HG02840 (cell line): Measurements from ENCODE around the gene SLC66A1.

Experiments used
- ATAC-seq: cut with Tn5 transposase; IDR thresholded peaks from one replicate; pipeline ENCODE4 v1.9.1; 2021; ENCODE audit warnings: mild to moderate bottlenecking, moderate library complexity, moderate number of reproducible peaks; ENCODE audit not compliant: unreplicated experiment, low FRiP score

SLC66A1 gene

GRCh38 chr1:19323987-19324664, 12.0 kb downstream of the SLC66A1 start:
- ATAC-seq: no peak

- no peak for ATAC-seq
These were observed 12.5 kb downstream of the SLC66A1 start for GRCh38 chr1:19324665-19324990.

DNA sequence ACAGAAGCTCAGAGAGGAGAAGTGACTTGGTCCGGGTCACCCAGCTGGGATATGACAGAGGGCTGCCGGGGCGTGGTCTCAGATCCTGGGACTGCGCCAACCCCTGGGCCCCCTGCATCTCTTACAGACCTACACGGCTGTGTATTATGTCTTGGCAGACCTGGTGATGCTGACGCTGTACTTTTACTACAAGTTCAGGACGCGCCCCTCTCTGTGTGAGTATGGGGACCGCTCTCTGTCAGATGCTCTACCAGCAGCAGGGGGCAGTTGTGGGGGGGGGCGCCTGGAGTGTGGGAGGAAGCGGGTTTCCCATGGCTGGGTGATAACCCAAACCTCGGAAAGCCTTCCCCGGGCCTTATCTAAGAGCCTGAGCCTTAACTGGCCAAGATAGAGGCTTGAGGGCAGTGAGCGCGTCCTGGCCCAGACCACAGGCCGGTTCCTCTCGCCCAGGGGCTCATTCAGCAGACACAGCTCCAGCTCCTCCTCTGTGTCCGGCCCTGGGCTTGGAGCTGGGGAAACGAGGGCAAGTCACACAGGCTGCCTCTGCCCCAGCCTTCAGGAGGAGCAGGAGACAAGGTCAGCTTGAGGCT, 13.3 kb downstream of the SLC66A1 start:
- no peak for ATAC-seq

DNA sequence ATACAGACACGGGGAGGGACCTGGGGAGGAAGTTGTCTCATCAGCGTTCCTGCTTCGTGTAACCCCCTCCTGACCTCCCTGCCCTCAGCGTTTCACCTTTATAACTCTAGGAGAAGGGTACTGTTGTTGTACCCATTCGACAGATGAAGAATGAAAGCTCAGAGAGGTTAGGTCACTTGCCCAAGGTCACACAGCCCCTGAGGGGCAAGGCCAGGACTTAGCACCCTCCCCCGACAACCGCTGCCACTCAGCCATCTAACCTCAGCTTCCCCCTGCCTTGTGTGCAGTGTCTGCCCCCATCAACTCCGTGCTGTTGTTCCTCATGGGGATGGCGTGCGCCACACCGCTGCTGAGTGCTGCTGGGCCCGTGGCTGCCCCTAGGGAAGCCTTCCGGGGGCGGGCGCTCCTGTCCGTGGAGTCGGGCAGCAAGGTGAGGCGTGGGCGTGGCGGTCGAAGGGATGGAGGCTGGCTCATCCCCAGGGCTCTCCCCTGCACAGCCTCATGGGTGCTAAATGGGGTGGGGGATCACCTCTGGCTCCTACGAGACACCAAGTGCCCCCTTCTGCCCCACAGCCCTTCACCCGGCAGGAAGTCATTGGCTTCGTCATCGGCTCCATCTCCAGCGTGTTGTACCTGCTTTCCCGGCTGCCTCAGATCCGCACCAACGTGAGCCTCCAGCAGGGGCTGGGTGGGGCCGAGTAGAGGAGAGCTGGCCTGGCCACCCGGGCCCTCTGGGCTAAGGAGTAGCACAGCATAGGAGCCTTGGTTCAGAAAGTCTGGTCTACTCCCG, 14.0 kb downstream of the SLC66A1 start:
- no peak for ATAC-seq

GRCh38 chr1:19326748-19327065, 14.6 kb downstream of the SLC66A1 start:
- ATAC-seq: no peak

DNA sequence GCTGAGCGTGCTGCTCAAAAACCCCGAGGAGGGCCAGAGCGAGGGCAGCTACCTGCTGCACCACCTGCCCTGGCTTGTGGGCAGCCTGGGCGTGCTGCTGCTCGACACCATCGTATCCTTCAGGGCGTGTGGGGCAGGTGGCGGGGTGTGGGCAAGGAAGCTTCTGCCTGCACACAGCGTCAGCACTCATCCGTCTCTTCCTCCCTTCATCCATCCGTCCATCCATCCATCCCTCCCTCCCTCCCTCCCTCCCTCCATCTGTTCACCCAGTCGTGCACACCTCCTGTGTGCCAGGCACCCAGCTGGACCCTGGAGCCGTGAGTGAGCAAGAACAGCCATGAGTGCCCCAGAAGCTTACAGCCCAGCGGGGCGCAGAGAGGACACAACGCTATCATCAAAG, 15.2 kb downstream of the SLC66A1 start:
- ATAC-seq: no peak

- ATAC-seq: no peak
These were observed 15.6 kb downstream of the SLC66A1 start for GRCh38 chr1:19327736-19328135.

GRCh38 chr1:19328486-19328885, 16.4 kb downstream of the SLC66A1 start:
- no peak for ATAC-seq

GRCh38 chr1:19329188-19329587, 17.1 kb downstream of the SLC66A1 start:
- no peak for ATAC-seq

- no peak for ATAC-seq
These were observed 17.5 kb downstream of the SLC66A1 start for GRCh38 chr1:19329611-19330010.

- ATAC-seq: no peak
These were observed 18.5 kb downstream of the SLC66A1 start for GRCh38 chr1:19330449-19331135.

DNA sequence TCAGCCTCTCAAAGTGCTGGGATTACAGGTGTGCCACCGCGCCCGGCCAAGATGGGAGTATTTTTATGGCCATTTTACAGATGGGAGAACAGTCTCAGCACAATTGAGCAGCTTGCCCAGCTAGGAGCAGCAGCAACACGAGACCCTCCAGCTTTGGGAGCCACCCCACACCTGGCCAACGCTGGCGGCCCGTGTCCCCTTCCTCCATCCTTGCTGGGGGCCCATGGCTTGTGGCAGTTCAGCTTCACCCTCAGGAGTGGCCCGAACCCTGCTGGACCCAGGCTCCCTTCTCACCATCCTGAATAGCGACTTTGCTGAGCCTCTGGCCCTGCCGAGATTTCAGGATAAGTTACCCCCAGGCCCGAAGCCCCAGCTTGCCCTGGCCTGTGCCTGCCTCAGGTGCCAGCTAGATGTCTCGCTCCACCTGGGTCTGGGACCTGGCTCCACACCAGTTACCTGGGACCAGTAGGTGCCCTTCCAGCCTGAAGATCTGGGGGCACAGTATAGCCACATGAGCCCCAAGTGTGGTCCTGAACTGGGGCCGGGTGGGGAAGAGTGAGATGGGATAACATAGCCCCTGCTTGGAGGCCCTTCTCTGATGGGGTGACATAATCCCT, 19.2 kb downstream of the SLC66A1 start:
- no peak for ATAC-seq

- no peak for ATAC-seq
These were observed 20.7 kb downstream of the SLC66A1 start for GRCh38 chr1:19332832-19333231.

GRCh38 chr1:19333587-19334354, 21.6 kb downstream of the SLC66A1 start:
- ATAC-seq: no peak

DNA sequence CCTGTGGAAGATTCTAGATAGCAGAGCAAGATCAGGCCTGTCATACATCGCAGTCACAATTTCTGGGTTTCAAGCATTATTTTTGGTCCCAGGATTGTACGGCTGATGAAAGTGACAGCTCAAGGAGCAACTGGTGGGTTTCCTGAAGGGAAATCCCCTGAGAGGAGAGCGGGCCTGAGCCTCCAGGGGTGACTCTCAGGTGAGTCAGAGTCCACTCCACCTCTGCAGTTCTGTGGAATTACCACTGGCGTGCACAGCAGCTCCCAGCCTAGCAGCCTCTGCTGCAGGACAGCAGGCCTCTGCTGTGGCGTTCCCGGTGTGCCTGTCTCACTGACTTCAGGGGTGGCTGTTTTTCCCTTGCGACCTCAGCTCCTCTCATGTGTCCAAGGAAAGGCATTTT, 24.4 kb downstream of the SLC66A1 start:
- ATAC-seq: no peak

- ATAC-seq: no peak
These were observed 25.2 kb downstream of the SLC66A1 start for GRCh38 chr1:19337289-19337688.

DNA sequence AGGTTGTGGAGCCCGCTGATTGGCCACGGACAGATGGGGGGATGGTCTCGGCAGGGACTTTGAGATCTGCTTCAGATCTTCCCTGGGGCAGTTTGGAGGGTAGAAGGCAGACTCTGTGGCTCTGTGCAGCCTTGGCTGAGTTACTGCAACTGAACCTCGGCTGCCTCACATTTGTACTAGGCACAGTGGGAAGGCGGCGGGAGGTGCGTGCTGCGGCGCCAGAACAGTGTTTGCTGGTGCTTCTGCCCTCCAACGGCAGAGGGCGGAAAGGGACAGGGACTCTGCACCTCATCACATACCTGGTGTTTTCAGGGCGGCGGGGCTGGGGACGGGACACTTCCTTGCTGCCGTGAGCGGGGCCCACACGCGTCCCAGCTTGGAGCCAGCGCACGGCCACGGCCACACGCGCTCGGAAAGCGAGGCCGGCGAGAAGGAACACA, 26.2 kb downstream of the SLC66A1 start:
- ATAC-seq: no peak

DNA sequence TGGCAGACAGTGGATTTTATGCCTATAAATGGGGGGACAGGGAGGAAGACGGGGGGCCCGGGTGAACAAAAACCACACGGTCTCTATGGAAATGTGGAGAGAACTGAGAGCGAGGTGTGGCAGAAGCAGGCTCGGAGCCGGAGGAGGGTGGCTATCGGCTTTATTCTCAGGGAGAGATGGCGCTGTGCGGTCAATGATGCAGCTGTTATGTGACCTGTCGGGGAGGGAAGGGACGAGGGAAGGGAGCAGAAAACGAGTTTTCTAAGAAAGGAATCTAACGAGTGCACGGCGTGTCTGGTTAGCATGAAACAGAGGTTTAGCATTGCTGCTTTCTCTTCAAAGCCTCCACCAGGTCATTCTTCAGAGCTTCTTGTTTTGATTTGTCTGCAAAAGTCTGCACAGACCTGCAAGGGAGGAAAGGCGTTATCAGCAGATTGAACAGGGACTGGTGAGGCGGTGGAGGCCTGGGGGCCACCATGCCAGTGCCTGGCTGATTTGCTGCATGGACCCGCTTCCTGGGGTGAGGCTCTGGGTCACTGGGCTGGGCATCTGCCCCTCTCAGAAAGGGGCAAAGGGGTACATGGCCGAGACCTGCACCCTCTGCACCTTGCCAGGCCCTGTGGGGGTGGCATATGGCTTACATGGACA, 27.2 kb downstream of the SLC66A1 start:
- no peak for ATAC-seq

- ATAC-seq: no peak
These were observed 28.3 kb downstream of the SLC66A1 start for GRCh38 chr1:19340387-19340937.
